GM19099 (cell line): ENCODE data around the gene ENTREP1.

Experiments
- POLR2A ChIP-seq: IDR thresholded peaks from 3 replicates; pipeline ENCODE4 v1.6.1; 2011; ENCODE audit warnings: low read depth; ENCODE audit not compliant: insufficient read length; ENCODE audit errors: extremely low read depth

Gene ENTREP1

GRCh38 chr9:69412741-69413150 is 87.7 kb downstream of the ENTREP1 start:
- no peak for TF ChIP-seq POLR2A

- TF ChIP-seq POLR2A = no peak
Observed at GRCh38 chr9:69420611-69421270, 95.7 kb downstream of the ENTREP1 start.

DNA sequence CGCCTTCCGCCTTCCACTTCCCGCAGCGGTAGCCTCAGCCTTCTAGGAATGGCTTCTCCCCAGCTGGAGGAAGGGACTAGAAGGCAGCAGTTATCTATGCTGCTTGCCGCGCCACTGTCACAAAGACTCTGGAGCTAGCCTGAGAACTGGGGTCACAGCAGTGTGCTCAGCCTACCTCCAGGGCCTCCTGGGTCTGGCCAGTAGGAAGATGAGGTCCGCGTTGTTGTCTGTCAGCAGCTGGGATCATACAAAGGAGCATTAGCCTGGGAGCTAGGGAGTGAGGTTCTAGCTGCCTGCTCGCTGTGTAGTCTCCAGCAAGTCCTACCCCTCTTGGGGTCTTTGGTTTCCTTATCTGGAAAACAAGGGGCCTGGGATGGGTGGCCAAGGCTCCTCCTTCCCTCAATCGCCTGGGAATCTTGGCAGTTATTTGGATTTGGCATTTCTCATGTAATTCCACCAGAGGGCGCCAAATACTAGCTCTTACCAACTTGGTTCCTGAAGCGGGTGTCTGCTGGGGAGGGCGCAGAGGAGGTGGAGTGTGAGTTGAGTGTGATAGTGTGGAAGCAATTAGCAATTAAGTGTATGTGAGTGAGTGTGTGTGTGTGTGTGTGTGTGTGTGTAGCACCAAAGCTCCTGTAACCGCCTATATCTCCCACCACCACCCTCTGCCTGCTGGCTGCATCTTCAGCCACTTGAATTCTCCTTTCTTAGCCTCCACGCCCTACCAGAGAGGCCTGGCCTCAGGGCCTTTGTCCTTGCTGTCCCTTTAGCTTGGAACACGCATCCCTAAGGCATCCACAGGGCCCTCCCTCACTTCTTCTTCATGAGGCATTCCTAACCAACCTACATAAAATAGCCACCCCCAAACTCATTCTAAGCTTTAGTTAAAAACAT is 97.1 kb downstream of the ENTREP1 start:
- TF ChIP-seq POLR2A = no peak

- no peak for TF ChIP-seq POLR2A
Observed at GRCh38 chr9:69425136-69425801, 100.3 kb downstream of the ENTREP1 start.

DNA sequence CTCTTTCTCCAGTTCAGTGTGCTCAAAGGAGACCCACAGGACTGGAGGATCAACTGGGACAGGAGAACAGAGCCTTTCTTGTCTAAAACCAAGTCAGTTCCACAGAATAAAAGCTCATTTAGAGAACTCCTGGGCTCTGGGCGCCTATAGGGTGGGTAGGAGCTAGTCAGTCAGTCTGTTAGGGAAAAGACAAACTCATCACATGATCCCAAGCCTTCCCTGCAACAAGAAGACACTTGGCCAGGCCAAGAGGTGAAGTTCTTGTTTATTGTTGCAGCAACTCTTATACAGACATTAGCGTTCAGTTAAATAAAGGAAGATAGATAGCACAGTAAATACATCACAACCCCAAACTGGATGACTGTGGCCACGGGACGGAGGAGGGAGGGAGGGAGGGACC is 102.3 kb downstream of the ENTREP1 start:
- no peak for TF ChIP-seq POLR2A

DNA sequence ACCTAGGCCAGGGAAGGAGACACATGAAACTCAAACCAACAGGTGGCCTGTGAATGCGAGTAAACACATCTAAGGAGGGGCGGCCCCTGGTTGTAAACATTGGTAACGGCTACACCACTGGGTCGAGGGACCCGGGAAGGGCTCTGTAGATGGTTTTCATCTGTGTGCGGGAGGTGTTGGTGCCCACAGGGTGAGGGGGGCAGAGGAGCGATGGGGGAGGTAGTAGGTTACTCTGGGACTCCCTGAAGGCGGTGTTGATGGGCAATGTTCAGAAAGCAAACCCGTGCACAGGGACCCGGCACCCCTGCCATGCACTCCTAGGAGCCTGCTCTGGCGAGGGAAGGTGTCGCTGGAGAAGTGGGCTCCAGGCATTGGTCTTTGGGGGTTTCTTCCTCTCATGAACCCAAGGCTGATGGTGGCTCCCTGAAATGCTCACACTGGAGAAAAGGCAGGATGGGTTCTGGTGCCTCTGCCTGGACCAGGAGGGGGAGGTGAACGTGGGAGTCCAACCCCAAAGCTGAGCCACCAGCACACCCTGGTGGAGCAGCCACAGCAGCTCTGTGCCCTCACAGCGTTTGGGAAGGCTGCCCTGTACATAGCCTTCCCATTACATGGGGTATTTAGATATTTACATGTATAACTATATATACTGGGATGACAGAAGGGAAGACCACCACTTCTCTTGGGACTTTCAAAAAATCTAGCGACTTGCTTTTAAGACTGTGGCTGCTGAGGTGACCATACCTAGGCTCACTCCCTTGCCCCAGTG is 103.2 kb downstream of the ENTREP1 start:
- no peak for TF ChIP-seq POLR2A

DNA sequence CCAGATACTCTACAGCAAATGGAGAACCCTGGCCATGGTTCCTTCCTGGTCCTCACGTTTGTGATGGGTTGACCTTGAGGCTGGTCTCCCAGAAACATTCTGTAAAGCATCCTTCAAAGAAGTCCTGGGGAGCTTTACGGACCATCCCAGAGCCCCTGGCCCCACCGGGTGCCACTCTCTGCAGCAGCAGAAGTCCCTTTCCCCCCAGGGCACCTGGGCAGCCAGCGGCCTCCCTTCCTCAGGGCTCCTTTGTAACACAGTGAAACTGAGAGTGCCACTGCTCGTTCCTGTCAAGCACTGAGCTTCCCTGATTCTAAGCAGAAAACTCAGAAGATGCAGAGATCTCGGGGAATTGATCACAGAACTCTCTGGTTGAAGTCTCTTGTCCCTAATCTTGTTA is 104.3 kb downstream of the ENTREP1 start:
- TF ChIP-seq POLR2A = no peak

GRCh38 chr9:69430206-69430605 is 105.2 kb downstream of the ENTREP1 start:
- TF ChIP-seq POLR2A = no peak

- no peak for TF ChIP-seq POLR2A
Observed at GRCh38 chr9:69431203-69431602, 106.2 kb downstream of the ENTREP1 start.

- no peak for TF ChIP-seq POLR2A
Observed at GRCh38 chr9:69431777-69432176, 106.8 kb downstream of the ENTREP1 start.

- TF ChIP-seq POLR2A = no peak
Observed at GRCh38 chr9:69432623-69433022, 107.6 kb downstream of the ENTREP1 start.

- TF ChIP-seq POLR2A = no peak
Observed at GRCh38 chr9:69433392-69433791, 108.4 kb downstream of the ENTREP1 start.

DNA sequence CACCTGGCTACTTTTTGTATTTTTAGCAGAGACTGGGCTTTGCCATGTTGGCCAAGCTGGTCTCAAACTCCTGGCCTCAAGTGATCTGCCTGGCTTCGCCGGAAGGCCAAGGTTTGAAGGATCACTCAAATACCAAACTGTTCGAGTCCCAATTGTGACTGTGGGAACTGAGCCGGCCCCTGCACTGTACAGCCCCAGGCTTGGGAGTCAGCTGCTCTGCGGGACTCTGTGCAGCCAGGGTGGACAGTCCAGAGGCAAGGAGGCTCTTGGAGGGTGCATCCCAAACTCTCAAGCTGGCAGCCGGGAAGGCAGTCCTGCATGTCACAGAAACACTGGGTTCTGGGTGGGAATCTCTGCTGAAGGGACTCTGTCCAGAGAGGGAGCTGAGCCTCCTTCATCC is 109.0 kb downstream of the ENTREP1 start:
- TF ChIP-seq POLR2A = no peak
